GM12878 (cell line): ENCODE data around the gene NDUFB2.

Source experiments
- BACH1 ChIP-seq: fragments of 450-650 bp; IDR thresholded peaks from 2 replicates; pipeline ENCODE4 v1.6.1; 2017; ENCODE audit warnings: mild to moderate bottlenecking, borderline replicate concordance
- EP300 ChIP-seq, 2 experiments: fragments of 150-350 bp in 1 of 2; IDR thresholded peaks; 2 replicates each; pipeline ENCODE4 v1.6.1; 2011 to 2012; ENCODE audit warnings: low read depth in 2 of 2, low read length in 2 of 2, borderline replicate concordance in 1 of 2, improper control_type of control experiment in 1 of 2, inconsistent platforms in 1 of 2; ENCODE audit not compliant: control insufficient read depth in 1 of 2
- POLR2A ChIP-seq: IDR thresholded peaks from 2 replicates; pipeline ENCODE4 v1.6.1; 2011; ENCODE audit warnings: low read depth, mild to moderate bottlenecking, low read length
- POLR2AphosphoS5 ChIP-seq: IDR thresholded peaks from 2 replicates; pipeline ENCODE4 v1.6.1; 2011; ENCODE audit warnings: mild to moderate bottlenecking, low read length, inconsistent platforms
- RAD51 ChIP-seq: fragments of 450-650 bp; IDR thresholded peaks from 2 replicates; pipeline ENCODE4 v1.6.1; 2016; ENCODE audit warnings: moderate library complexity, mild to moderate bottlenecking, inconsistent platforms
- TF ChIP-seq, protein P1 (sequence below), 3 experiments: IDR thresholded peaks in 2 of 3; conservative IDR thresholded peaks in 1 of 3; 2 replicates each; pipeline ENCODE4 v1.5.1; 2011; ENCODE audit warnings: low read depth in 3 of 3, low read length in 3 of 3, mild to moderate bottlenecking in 3 of 3, control low read depth in 2 of 3, moderate library complexity in 2 of 3, inconsistent platforms in 1 of 3, mixed read lengths in 1 of 3; ENCODE audit not compliant: control insufficient read depth in 2 of 3, insufficient read depth in 1 of 3; ENCODE audit errors: extremely low read depth in 1 of 3
- TF ChIP-seq, protein P2 (sequence below): IDR thresholded peaks from 2 replicates; pipeline ENCODE4 v1.6.1; 2011; ENCODE audit warnings: low read depth, low read length, improper control_type of control experiment, borderline replicate concordance
- TF ChIP-seq, protein P3 (sequence below): IDR thresholded peaks from 2 replicates; pipeline ENCODE4 v1.6.1; 2012; ENCODE audit warnings: low read depth, low read length, improper control_type of control experiment
- TF ChIP-seq, protein P4 (sequence below): fragments of 450-650 bp; IDR thresholded peaks from 2 replicates; pipeline ENCODE4 v1.6.1; 2017; ENCODE audit warnings: mild to moderate bottlenecking

DNA sequence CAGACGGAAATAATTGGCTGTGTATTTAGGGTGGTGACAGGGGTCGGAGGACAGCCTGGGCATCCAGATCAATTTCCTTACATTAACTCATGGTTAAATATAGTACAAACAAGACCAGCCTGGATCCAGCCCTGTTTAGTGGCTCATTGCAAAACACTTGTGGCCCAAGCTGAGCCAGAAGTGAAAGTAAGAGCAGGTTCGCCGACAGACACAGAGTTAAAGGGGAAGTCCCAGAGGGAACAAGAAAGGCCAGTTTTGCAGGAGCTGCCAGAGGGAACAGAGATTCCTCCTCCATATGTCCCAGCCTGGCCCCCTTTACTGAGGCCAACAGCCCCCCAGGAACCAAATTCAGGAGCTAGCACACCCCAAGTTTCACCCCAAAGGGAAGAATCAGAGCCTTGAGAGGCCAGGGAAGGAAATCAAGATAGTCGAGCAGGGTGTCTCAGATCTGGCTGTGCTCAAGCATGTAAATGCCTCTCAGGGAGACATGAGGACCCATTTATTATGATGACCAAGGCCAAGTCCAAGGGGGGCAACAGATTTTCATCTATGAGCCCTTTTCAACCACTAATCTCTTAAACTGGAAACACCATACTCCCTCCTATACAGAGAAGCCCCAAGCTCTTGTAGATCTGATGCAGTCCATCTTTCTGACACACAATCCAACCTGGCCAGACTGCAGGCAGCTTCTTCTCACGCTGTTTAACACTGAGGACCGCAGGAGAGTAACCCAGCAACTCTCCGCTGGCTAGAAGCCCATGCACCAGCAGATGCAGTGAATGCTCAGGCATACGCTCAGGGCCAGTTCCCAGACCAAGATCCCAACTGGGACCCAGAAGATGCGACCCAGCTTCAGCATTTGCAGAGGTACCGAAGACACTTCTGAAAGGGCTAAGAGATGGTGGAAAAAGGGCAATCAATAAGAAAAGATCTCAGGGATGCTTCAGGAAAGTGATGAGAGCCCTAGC is 39.7 kb upstream of the NDUFB2 start:
- TF ChIP-seq, protein P1, sequence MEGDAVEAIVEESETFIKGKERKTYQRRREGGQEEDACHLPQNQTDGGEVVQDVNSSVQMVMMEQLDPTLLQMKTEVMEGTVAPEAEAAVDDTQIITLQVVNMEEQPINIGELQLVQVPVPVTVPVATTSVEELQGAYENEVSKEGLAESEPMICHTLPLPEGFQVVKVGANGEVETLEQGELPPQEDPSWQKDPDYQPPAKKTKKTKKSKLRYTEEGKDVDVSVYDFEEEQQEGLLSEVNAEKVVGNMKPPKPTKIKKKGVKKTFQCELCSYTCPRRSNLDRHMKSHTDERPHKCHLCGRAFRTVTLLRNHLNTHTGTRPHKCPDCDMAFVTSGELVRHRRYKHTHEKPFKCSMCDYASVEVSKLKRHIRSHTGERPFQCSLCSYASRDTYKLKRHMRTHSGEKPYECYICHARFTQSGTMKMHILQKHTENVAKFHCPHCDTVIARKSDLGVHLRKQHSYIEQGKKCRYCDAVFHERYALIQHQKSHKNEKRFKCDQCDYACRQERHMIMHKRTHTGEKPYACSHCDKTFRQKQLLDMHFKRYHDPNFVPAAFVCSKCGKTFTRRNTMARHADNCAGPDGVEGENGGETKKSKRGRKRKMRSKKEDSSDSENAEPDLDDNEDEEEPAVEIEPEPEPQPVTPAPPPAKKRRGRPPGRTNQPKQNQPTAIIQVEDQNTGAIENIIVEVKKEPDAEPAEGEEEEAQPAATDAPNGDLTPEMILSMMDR (IDR thresholded peaks at IDR 0.05 in 2 of 3, conservative IDR thresholded peaks at IDR 0.05 in 1 of 3; ENCODE audit: control insufficient read depth in 2 of 3, extremely low read depth in 1 of 3, insufficient read depth in 1 of 3, low read depth in 3 of 3, low read length in 3 of 3): no peak
- TF ChIP-seq, protein P2, sequence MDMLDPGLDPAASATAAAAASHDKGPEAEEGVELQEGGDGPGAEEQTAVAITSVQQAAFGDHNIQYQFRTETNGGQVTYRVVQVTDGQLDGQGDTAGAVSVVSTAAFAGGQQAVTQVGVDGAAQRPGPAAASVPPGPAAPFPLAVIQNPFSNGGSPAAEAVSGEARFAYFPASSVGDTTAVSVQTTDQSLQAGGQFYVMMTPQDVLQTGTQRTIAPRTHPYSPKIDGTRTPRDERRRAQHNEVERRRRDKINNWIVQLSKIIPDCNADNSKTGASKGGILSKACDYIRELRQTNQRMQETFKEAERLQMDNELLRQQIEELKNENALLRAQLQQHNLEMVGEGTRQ: no peak
- TF ChIP-seq RAD51 (no peak), POLR2A (no peak), BACH1 (no peak), EP300 (IDR thresholded peaks at IDR 0.05; ENCODE audit: borderline replicate concordance in 1 of 2, control insufficient read depth in 1 of 2, low read depth in 2 of 2, low read length in 2 of 2) (no peak), POLR2AphosphoS5 (no peak)
- TF ChIP-seq, protein P3, sequence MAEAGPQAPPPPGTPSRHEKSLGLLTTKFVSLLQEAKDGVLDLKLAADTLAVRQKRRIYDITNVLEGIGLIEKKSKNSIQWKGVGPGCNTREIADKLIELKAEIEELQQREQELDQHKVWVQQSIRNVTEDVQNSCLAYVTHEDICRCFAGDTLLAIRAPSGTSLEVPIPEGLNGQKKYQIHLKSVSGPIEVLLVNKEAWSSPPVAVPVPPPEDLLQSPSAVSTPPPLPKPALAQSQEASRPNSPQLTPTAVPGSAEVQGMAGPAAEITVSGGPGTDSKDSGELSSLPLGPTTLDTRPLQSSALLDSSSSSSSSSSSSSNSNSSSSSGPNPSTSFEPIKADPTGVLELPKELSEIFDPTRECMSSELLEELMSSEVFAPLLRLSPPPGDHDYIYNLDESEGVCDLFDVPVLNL: no peak
- TF ChIP-seq, protein P4, sequence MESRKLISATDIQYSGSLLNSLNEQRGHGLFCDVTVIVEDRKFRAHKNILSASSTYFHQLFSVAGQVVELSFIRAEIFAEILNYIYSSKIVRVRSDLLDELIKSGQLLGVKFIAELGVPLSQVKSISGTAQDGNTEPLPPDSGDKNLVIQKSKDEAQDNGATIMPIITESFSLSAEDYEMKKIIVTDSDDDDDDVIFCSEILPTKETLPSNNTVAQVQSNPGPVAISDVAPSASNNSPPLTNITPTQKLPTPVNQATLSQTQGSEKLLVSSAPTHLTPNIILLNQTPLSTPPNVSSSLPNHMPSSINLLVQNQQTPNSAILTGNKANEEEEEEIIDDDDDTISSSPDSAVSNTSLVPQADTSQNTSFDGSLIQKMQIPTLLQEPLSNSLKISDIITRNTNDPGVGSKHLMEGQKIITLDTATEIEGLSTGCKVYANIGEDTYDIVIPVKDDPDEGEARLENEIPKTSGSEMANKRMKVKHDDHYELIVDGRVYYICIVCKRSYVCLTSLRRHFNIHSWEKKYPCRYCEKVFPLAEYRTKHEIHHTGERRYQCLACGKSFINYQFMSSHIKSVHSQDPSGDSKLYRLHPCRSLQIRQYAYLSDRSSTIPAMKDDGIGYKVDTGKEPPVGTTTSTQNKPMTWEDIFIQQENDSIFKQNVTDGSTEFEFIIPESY: no peak
